ENCODE data around the gene DIP2B.
"Not testable (repeated sequence)": the region's sequence is repeated elsewhere in the genome, so short reads cannot be mapped to it uniquely, and the experiment has no call there.

DIP2B gene

GRCh38 chr12:50739611-50740010, 234.8 kb downstream of the DIP2B start:
- DNase-seq = no peak

GRCh38 chr12:50740307-50740706, 235.5 kb downstream of the DIP2B start:
- DNase-seq = no peak

- DNase-seq = no peak
These were observed 238.0 kb downstream of the DIP2B start for GRCh38 chr12:50742776-50743175.

GRCh38 chr12:50745861-50746260, 241.1 kb downstream of the DIP2B start:
- no peak for DNase-seq

- no peak for DNase-seq
These were observed 241.6 kb downstream of the DIP2B start for GRCh38 chr12:50746431-50746830.

GRCh38 chr12:50747817-50748216, 243.0 kb downstream of the DIP2B start:
- no peak for DNase-seq

- no peak for DNase-seq
These were observed 244.7 kb downstream of the DIP2B start for GRCh38 chr12:50749459-50749882.

GRCh38 chr12:50750366-50750765, 245.6 kb downstream of the DIP2B start:
- DNase-seq = no peak

- DNase-seq = no peak
These were observed 247.3 kb downstream of the DIP2B start for GRCh38 chr12:50751948-50752721.

- no peak for DNase-seq
These were observed 248.5 kb downstream of the DIP2B start for GRCh38 chr12:50753232-50753769.

GRCh38 chr12:50763639-50764285, 259.0 kb downstream of the DIP2B start, which contains the start of gene ATF1:
TSS of gene ATF1 (plus strand) at chr12:50764101. CDS start at chr12:50780146, 16,045 bp downstream.
- peak; percentile 91 for DNase-seq

GRCh38 chr12:50764286-50765094, 259.7 kb downstream of the DIP2B start:
- peak; percentile 85 for DNase-seq

- peak; percentile 69 for DNase-seq
These were observed 260.5 kb downstream of the DIP2B start for GRCh38 chr12:50765095-50765911.

GRCh38 chr12:50768391-50768790, 263.6 kb downstream of the DIP2B start:
- DNase-seq = no peak

- DNase-seq = not testable (repeated sequence)
These were observed 264.0 kb downstream of the DIP2B start for GRCh38 chr12:50768813-50769212.

GRCh38 chr12:50771409-50771808, 266.6 kb downstream of the DIP2B start:
- DNase-seq = no peak

- DNase-seq = no peak
These were observed 267.7 kb downstream of the DIP2B start for GRCh38 chr12:50772470-50772869.

GRCh38 chr12:50772877-50773276, 268.1 kb downstream of the DIP2B start:
- no peak for DNase-seq

- DNase-seq = no peak
These were observed 270.5 kb downstream of the DIP2B start for GRCh38 chr12:50775251-50775650.

- DNase-seq = no peak
These were observed 272.3 kb downstream of the DIP2B start for GRCh38 chr12:50776749-50777728.

All from CD4-positive, alpha-beta T cell treated with Interleukin-12 subunit alpha and Interleukin-12 subunit beta, for 1 hour (primary cell).